ENCODE results near the gene OR11H6. TPM values are rescaled to one million over a fixed set of nuclear protein-coding genes. Genes with fewer than 3 reads are reported as not detected.

The OR11H6 gene, protein sequence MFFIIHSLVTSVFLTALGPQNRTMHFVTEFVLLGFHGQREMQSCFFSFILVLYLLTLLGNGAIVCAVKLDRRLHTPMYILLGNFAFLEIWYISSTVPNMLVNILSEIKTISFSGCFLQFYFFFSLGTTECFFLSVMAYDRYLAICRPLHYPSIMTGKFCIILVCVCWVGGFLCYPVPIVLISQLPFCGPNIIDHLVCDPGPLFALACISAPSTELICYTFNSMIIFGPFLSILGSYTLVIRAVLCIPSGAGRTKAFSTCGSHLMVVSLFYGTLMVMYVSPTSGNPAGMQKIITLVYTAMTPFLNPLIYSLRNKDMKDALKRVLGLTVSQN
- not detected in 2 replicates for total RNA-seq

DNA sequence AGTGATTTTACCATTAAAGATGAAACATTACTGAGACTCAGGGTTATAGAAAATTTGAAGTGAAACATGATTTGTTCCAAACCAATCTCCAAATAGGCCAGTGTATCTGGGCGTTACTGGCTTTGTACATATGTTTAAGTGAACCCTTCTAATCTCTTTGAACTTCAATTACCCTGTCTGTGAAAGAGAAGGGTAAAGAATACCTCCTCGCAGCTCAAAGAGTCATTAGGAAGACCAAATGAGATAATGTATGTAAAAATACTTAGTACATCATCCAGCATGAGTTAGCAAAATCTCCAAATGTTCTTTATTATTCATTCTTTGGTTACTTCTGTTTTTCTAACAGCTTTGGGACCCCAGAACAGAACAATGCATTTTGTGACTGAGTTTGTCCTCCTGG, at the start of gene OR11H6:
OR11H6 (plus strand) TSS at position 301 of the 400 bp plus-strand sequence; CDS start at position 301, 0 bp downstream.

GRCh38 chr14:20190596-20190995, 32.9 kb upstream of the OR11H6 start, which contains the start of gene OR11G2:
OR11G2 (plus strand) TSS chr14:20190896; CDS start chr14:20197438, 6,542 bp downstream.

DNA sequence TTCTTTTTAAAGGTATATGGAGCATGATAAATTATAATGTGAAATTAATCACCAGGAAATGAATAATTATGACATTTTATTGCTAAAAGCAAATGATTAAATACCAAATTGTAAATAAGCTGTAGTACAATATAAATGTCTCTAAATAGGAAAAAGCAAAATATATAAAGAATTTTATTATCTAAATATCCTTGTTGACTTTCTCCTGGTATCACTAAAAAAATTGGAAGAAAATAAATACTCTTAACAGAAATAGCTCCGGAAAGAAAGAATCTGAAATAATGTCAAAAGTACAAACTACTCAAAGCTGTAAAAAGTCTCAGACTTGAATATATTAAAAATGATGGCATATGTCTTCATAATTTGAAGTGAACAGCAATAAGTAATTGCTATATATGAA, 5.2 kb downstream of the OR11H6 start, which contains the start of gene OR11H7:
OR11H7 (plus strand) TSS at position 301 of the 400 bp plus-strand sequence.

Other genes with a start within 250 kb of the OR11H6 start
- not detected in 2 replicates for gene OR4K15, start 248.1 kb upstream of the OR11H6 start, total RNA-seq
- gene OR4Q2, start 221.5 kb upstream of the OR11H6 start, total RNA-seq = not detected in 2 replicates
- gene OR4K14, start 204.4 kb upstream of the OR11H6 start, total RNA-seq = not detected in 2 replicates
- not detected in 2 replicates for gene OR4K13, start 187.7 kb upstream of the OR11H6 start, total RNA-seq
- gene OR4L1, start 163.7 kb upstream of the OR11H6 start, total RNA-seq = not detected in 2 replicates
- not detected in 2 replicates for gene OR4K17, start 113.0 kb upstream of the OR11H6 start, total RNA-seq
- not detected in 2 replicates for gene OR4N5, start 84.9 kb upstream of the OR11H6 start, total RNA-seq
- gene OR11G2, start 32.8 kb upstream of the OR11H6 start, total RNA-seq = not detected in 2 replicates
- gene OR11H7, start 5.3 kb downstream of the OR11H6 start, total RNA-seq = not detected in 2 replicates
- not detected in 2 replicates for gene OR11H4, start 15.6 kb downstream of the OR11H6 start, total RNA-seq
- gene TTC5, start 82.2 kb downstream of the OR11H6 start, total RNA-seq = 31.5 and 33.3 TPM in 2 replicates
- 27.8 and 33.6 TPM in 2 replicates for gene CCNB1IP1, start 109.6 kb downstream of the OR11H6 start, total RNA-seq
- 7.3 and 7.6 TPM in 2 replicates for gene PARP2, start 119.9 kb downstream of the OR11H6 start, total RNA-seq
- 17.1 and 24.9 TPM in 2 replicates for gene TEP1, start 189.8 kb downstream of the OR11H6 start, total RNA-seq
- gene KLHL33, start 212.5 kb downstream of the OR11H6 start, total RNA-seq = not detected in 2 replicates
- 25.9 and 40.8 TPM in 2 replicates for gene OSGEP, start 231.1 kb downstream of the OR11H6 start, total RNA-seq
- 60.0 and 85.9 TPM in 2 replicates for gene APEX1, start 231.5 kb downstream of the OR11H6 start, total RNA-seq
- 14.3 and 14.7 TPM in 2 replicates for gene PIP4P1, start 237.7 kb downstream of the OR11H6 start, total RNA-seq
- gene PNP, start 245.7 kb downstream of the OR11H6 start, total RNA-seq = 106 and 322 TPM in 2 replicates